H9 (cell line): Measurements from ENCODE around the gene EDA2R. TPM values are rescaled to one million over a fixed set of nuclear protein-coding genes. Genes with fewer than 3 reads are reported as not detected.

ENCODE experiments used
- DNase-seq: peaks from one replicate; pipeline ENCODE4 v3.0.0-alpha.2; 2017
- H2AFZ ChIP-seq: one replicate; pipeline ENCODE4 v1.6.1; 2013; ENCODE audit warnings: mild to moderate bottlenecking, low read length, control low read depth, moderate library complexity
- H2AK5ac ChIP-seq: 2 replicates; pipeline ENCODE4 v1.6.1; 2013; ENCODE audit warnings: low read length, control low read depth, mixed read lengths; ENCODE audit not compliant: insufficient read length
- H2BK120ac ChIP-seq: one replicate; pipeline ENCODE4 v1.6.1; 2013; ENCODE audit warnings: low read depth, mild to moderate bottlenecking, low read length, control low read depth, inconsistent platforms; ENCODE audit not compliant: poor library complexity, severe bottlenecking
- H2BK12ac ChIP-seq: 2 replicates; pipeline ENCODE4 v1.6.1; 2013; ENCODE audit warnings: low read length, control low read depth, mixed read lengths, low read depth; ENCODE audit not compliant: insufficient read length
- H2BK15ac ChIP-seq: 2 replicates; pipeline ENCODE4 v1.6.1; 2013; ENCODE audit warnings: low read depth, low read length, control low read depth
- H2BK20ac ChIP-seq: one replicate; pipeline ENCODE4 v1.6.1; 2013; ENCODE audit warnings: low read depth, mild to moderate bottlenecking, low read length, control low read depth, inconsistent platforms; ENCODE audit not compliant: poor library complexity, severe bottlenecking
- H2BK5ac ChIP-seq: 2 replicates; pipeline ENCODE4 v1.6.1; 2013; ENCODE audit warnings: low read length, control low read depth, mixed read lengths; ENCODE audit not compliant: insufficient read length
- H3K14ac ChIP-seq: 2 replicates; pipeline ENCODE4 v1.6.1; 2013; ENCODE audit warnings: low read length, control low read depth; ENCODE audit not compliant: insufficient read depth
- H3K18ac ChIP-seq: 2 replicates; pipeline ENCODE4 v1.6.1; 2013; ENCODE audit warnings: low read depth, mild to moderate bottlenecking, mixed read lengths, low read length, control low read depth; ENCODE audit not compliant: insufficient read length
- H3K23ac ChIP-seq: 2 replicates; pipeline ENCODE4 v1.6.1; 2013; ENCODE audit warnings: low read length, control low read depth, mixed read lengths, low read depth; ENCODE audit not compliant: insufficient read length
- H3K23me2 ChIP-seq: 2 replicates; pipeline ENCODE4 v1.6.1; 2013; ENCODE audit warnings: low read depth, mild to moderate bottlenecking, mixed read lengths, low read length, control low read depth; ENCODE audit not compliant: insufficient read length, poor library complexity, severe bottlenecking
- H3K27ac ChIP-seq: 2 replicates; pipeline ENCODE4 v1.5.1; 2013; ENCODE audit warnings: low read length, control low read depth, mixed read lengths, low read depth; ENCODE audit not compliant: insufficient read length
- H3K27me3 ChIP-seq: 2 replicates; pipeline ENCODE4 v1.6.1; 2013; ENCODE audit warnings: low read length, control low read depth, inconsistent platforms; ENCODE audit not compliant: insufficient read depth
- H3K4ac ChIP-seq: 2 replicates; pipeline ENCODE4 v1.6.1; 2013; ENCODE audit warnings: low read depth, mild to moderate bottlenecking, control low read depth, inconsistent platforms, low read length, moderate library complexity
- H3K4me1 ChIP-seq: 2 replicates; pipeline ENCODE4 v1.6.1; 2013; ENCODE audit warnings: low read length, control low read depth, inconsistent platforms; ENCODE audit not compliant: insufficient read depth
- H3K4me2 ChIP-seq: 2 replicates; pipeline ENCODE4 v1.6.1; 2013; ENCODE audit warnings: low read length, control low read depth, mixed read lengths; ENCODE audit not compliant: insufficient read length, insufficient read depth
- H3K56ac ChIP-seq: 2 replicates; pipeline ENCODE4 v1.6.1; 2013; ENCODE audit warnings: low read depth, mild to moderate bottlenecking, mixed read lengths, low read length, control low read depth; ENCODE audit not compliant: insufficient read length
- H3K79me1 ChIP-seq: 2 replicates; pipeline ENCODE4 v1.6.1; 2013; ENCODE audit warnings: low read depth, mild to moderate bottlenecking, moderate library complexity, low read length, control low read depth, inconsistent platforms; ENCODE audit not compliant: insufficient read depth, poor library complexity, severe bottlenecking
- H3K79me2 ChIP-seq: 2 replicates; pipeline ENCODE4 v1.6.1; 2013; ENCODE audit warnings: low read length, control low read depth, inconsistent platforms; ENCODE audit not compliant: insufficient read depth
- H3K9ac ChIP-seq: 2 replicates; pipeline ENCODE4 v1.6.1; 2013; ENCODE audit warnings: low read length, control low read depth, mixed read lengths; ENCODE audit not compliant: insufficient read length; ENCODE audit errors: extremely low read depth
- H3K9me3 ChIP-seq: one replicate; pipeline ENCODE4 v1.6.1; 2013; ENCODE audit warnings: low read depth, low read length, inconsistent platforms; ENCODE audit not compliant: control insufficient read depth
- H3T11ph ChIP-seq: one replicate; pipeline ENCODE4 v1.6.1; 2013; ENCODE audit warnings: mild to moderate bottlenecking, low read length, control low read depth, inconsistent platforms
- H4K20me1 ChIP-seq: one replicate; pipeline ENCODE4 v1.6.1; 2013; ENCODE audit not compliant: control insufficient read depth, insufficient read length, insufficient read depth
- H4K5ac ChIP-seq: 2 replicates; pipeline ENCODE4 v1.6.1; 2013; ENCODE audit warnings: low read depth, mild to moderate bottlenecking, mixed read lengths, low read length, control low read depth; ENCODE audit not compliant: insufficient read length
- H4K8ac ChIP-seq: replicated peaks from 2 replicates; pipeline ENCODE4 v1.6.1; 2013; ENCODE audit warnings: low read length, control low read depth, mixed read lengths, low read depth; ENCODE audit not compliant: insufficient read length
- H4K91ac ChIP-seq: 2 replicates; pipeline ENCODE4 v1.6.1; 2013; ENCODE audit warnings: low read depth, mild to moderate bottlenecking, moderate library complexity, mixed read lengths, low read length, control low read depth; ENCODE audit not compliant: insufficient read length
- H3K27ac Mint-ChIP-seq, 3 experiments: 2 replicates in 2 of 3; 3 replicates in 1 of 3; pipeline ENCODE4 v1.8.0; 2020 to 2021; ENCODE audit warnings: mixed read lengths in 3 of 3, mild to moderate bottlenecking in 1 of 3, moderate library complexity in 1 of 3
- H3K27me3 Mint-ChIP-seq: 2 replicates; pipeline ENCODE4 v1.8.0; 2021; ENCODE audit warnings: low read depth, mild to moderate bottlenecking, moderate library complexity, mixed read lengths
- H3K36me3 Mint-ChIP-seq, 3 experiments: 2 replicates in 2 of 3; 3 replicates in 1 of 3; pipeline ENCODE4 v1.8.0; 2020 to 2021; ENCODE audit warnings: low read depth in 3 of 3, mixed read lengths in 3 of 3; ENCODE audit not compliant: insufficient read depth in 1 of 3
- H3K4me1 Mint-ChIP-seq, 2 experiments: 2 replicates each; pipeline ENCODE4 v1.8.0; 2020; ENCODE audit warnings: mixed read lengths in 2 of 2
- H3K4me3 Mint-ChIP-seq, 2 experiments: 2 replicates in 1 of 2; 3 replicates in 1 of 2; pipeline ENCODE4 v1.8.0; 2020 to 2021; ENCODE audit warnings: mild to moderate bottlenecking in 2 of 2, mixed read lengths in 2 of 2, moderate library complexity in 1 of 2
- H3K9me3 Mint-ChIP-seq, 2 experiments: 2 replicates in 1 of 2; 3 replicates in 1 of 2; pipeline ENCODE4 v1.8.0; 2020; ENCODE audit warnings: mild to moderate bottlenecking in 2 of 2, mixed read lengths in 2 of 2, moderate library complexity in 1 of 2
- WGBS: extraction: QIAGEN DNeasy Blood & Tissue Kit; methylation state at CpG from one replicate; pipeline ENCODE4 v1.1.7; 2013; ENCODE audit warnings: missing lambda C conversion rate, low lambda C conversion rate, mixed read lengths; ENCODE audit not compliant: insufficient read length; ENCODE audit errors: extremely low coverage; 5-methylcytosine and 5-hydroxymethylcytosine counted together
- total RNA-seq: library from RNA; stranded (reverse); gene quantifications from 2 replicates; pipeline ENCODE4 v1.2.1, GENCODE V29; 2021
- TF ChIP-seq, protein P1 (sequence below): fragments of 200-600 bp; sonication (generic); conservative IDR thresholded peaks from 3 replicates; pipeline ENCODE4 v1.8.0; 2021; ENCODE audit warnings: antibody characterized with exemption, mild to moderate bottlenecking

Gene EDA2R
- total RNA-seq, 1 experiment from 2014 or later = 6.6 TPM

DNA sequence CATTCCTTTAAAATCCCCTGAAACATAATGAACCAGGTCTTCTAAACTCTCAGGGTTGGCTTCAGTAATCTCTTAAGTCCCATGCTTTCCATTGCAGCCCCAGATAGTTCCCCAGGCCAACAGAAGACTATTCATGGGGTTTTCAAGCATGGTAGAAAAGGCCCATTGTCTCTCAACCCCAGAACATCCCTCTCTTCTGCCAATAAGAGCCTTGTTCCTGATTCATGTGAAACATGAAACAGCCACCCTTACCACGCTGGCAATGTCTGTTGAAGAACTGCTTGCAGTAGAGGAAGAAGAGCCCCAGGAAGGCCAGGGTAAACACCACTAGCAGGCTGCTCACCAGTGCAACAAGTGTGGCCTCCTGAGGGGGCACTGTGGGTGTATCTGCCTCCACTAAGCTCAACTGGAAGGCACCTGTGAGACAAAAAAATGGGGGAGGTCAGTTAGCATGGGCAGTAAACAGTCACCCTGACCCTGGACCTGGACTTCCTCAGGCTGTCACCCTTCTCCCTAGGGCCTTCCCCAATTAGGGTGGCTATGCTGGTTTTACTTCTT, 36.4 kb downstream of the EDA2R start:
- Histone ChIP-seq H3K4me2 (no peak overlapping the region), H2BK12ac (no peak overlapping the region), H2BK5ac (no peak overlapping the region), H4K5ac (no peak overlapping the region), H3K4me1 (no peaks in the 10 kb centered on the region), H2BK15ac (no peak overlapping the region), H2AFZ (no peak overlapping the region), H3K9ac (no peak overlapping the region), H3K23me2 (no peaks in the 10 kb centered on the region), H3K79me2 (no peaks in the 10 kb centered on the region), H3K23ac (no peak overlapping the region), H3K9me3 (peaks cover 39% of the 10 kb centered on the region), H3K14ac (no peak overlapping the region), H3K18ac (no peak overlapping the region), H3K79me1 (no peaks in the 10 kb centered on the region), H4K91ac (no peak overlapping the region), H4K8ac (no peak overlapping the region), H4K20me1 (no peaks in the 10 kb centered on the region), H3T11ph (no peak overlapping the region), H3K27ac (no peak overlapping the region), H2BK20ac (no peak overlapping the region), H3K4ac (no peak overlapping the region), H2AK5ac (no peak overlapping the region), H3K56ac (no peak overlapping the region), H3K27me3 (no peaks in the 10 kb centered on the region), H2BK120ac (no peak overlapping the region)
- WGBS = no CpG with 5 or more reads among the region's 1 CpG
- Mint-ChIP-seq H3K27me3 (no peaks in the 10 kb centered on the region), H3K4me1 (no peaks in the 10 kb centered on the region), H3K27ac (no peak overlapping the region), H3K36me3 (peaks cover 6 to 34% (median 18%) of the 10 kb centered on the region in 3 experiments; a peak in 6 of 7 replicates), H3K9me3 (peaks cover 58 to 88% of the 10 kb centered on the region in 2 experiments), H3K4me3 (no peak overlapping the region)
- TF ChIP-seq, protein P1, sequence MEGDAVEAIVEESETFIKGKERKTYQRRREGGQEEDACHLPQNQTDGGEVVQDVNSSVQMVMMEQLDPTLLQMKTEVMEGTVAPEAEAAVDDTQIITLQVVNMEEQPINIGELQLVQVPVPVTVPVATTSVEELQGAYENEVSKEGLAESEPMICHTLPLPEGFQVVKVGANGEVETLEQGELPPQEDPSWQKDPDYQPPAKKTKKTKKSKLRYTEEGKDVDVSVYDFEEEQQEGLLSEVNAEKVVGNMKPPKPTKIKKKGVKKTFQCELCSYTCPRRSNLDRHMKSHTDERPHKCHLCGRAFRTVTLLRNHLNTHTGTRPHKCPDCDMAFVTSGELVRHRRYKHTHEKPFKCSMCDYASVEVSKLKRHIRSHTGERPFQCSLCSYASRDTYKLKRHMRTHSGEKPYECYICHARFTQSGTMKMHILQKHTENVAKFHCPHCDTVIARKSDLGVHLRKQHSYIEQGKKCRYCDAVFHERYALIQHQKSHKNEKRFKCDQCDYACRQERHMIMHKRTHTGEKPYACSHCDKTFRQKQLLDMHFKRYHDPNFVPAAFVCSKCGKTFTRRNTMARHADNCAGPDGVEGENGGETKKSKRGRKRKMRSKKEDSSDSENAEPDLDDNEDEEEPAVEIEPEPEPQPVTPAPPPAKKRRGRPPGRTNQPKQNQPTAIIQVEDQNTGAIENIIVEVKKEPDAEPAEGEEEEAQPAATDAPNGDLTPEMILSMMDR = 0 out of 3 replicates have a peak, but pooled peaks have one; percentile 20
- DNase-seq = no peak
